GM12878 (cell line): ENCODE measurements around the gene GNAI2. TPM values are rescaled to one million over a fixed set of nuclear protein-coding genes. Genes with fewer than 3 reads are reported as not detected.

Experiments used
- ATAC-seq: fragments of 200-7000 bp; cut with Tn5 transposase; 3 replicates; pipeline ENCODE4 v1.9.1; 2020; ENCODE audit warnings: mild to moderate bottlenecking, moderate library complexity
- BruUV-seq: library from RNA; stranded (reverse); fragments of 400-500 nt; replicated peaks from 2 replicates; lab custom pipeline; 2021; lab: Mats Ljungman, UMichigan
- CTCF ChIA-PET: fragments of 300-600 bp; sonication (Branson Sonifier 250); formaldehyde crosslinking; extraction: SDS; loops from one replicate; lab custom pipeline; 2021; ENCODE audit warnings: inconsistent platforms; lab: Yijun Ruan, JAX
- POLR2A ChIA-PET: fragments of 350-600 bp; formaldehyde crosslinking; extraction: SDS; loops from one replicate; lab custom pipeline; 2021; ENCODE audit warnings: inconsistent platforms; lab: Charles Lee
- RAD21 ChIA-PET: fragments of 300-600 bp; sonication (Branson Sonifier 250); formaldehyde crosslinking; loops from one replicate; lab custom pipeline; 2023; ENCODE audit warnings: antibody characterized with exemption; ENCODE audit not compliant: unreplicated experiment; lab: Charles Lee
- SMC1A ChIA-PET: fragments of 300-600 bp; sonication (Branson Sonifier 250); formaldehyde crosslinking; loops from one replicate; lab custom pipeline; 2023; ENCODE audit not compliant: unreplicated experiment, uncharacterized antibody; lab: Charles Lee
- DNase-seq: peaks from one replicate; pipeline ENCODE4 v3.0.0-alpha.2; 2011; ENCODE audit warnings: low read depth, low spot score
- FAIRE-seq: peaks from 3 replicates; lab custom pipeline; 2011; peaks lifted over from hg19 to GRCh38; lab: Jason Lieb, UNC
- H2AFZ ChIP-seq: 2 replicates; pipeline ENCODE4 v1.6.0; 2011; ENCODE audit warnings: low read depth, low read length, control low read depth; ENCODE audit not compliant: control insufficient read depth
- H3K27ac ChIP-seq: 2 replicates; pipeline ENCODE4 v1.5.1; 2011; ENCODE audit warnings: control low read depth; ENCODE audit not compliant: control insufficient read depth, insufficient read depth
- H3K27me3 ChIP-seq, 2 experiments: replicated peaks in 1 of 2; 2 replicates each; pipeline versions ENCODE4 v1.6.0 to v1.6.1; 2011; ENCODE audit warnings: low read length in 1 of 2; ENCODE audit not compliant: control insufficient read depth in 2 of 2, insufficient read depth in 2 of 2
- H3K36me3 ChIP-seq, 2 experiments: 2 replicates each; pipeline ENCODE4 v1.5.1; 2011; ENCODE audit warnings: low read length in 1 of 2; ENCODE audit not compliant: control insufficient read depth in 2 of 2, insufficient read depth in 2 of 2
- H3K4me1 ChIP-seq: 2 replicates; pipeline ENCODE4 v1.6.1; 2011; ENCODE audit warnings: mild to moderate bottlenecking, low read length, moderate library complexity, mixed read lengths; ENCODE audit not compliant: control insufficient read depth, insufficient read depth
- H3K4me2 ChIP-seq: 2 replicates; pipeline ENCODE4 v1.6.0; 2011; ENCODE audit warnings: control low read depth; ENCODE audit not compliant: control insufficient read depth, insufficient read depth
- H3K4me3 ChIP-seq: fragments of 200-600 bp; sonication (generic); 2 replicates; pipeline ENCODE4 v1.5.1; 2016
- H3K79me2 ChIP-seq: 2 replicates; pipeline ENCODE4 v1.6.0; 2011; ENCODE audit warnings: low read length; ENCODE audit not compliant: control insufficient read depth, insufficient read depth
- H3K9ac ChIP-seq: 2 replicates; pipeline ENCODE4 v1.8.0; 2011; ENCODE audit warnings: low read length, control low read depth, mixed read lengths; ENCODE audit not compliant: control insufficient read depth, insufficient read depth
- H3K9me3 ChIP-seq: replicated peaks from 3 replicates; pipeline ENCODE4 v1.5.1; 2011; ENCODE audit warnings: mild to moderate bottlenecking, low read length; ENCODE audit not compliant: control insufficient read depth, insufficient read depth
- H4K20me1 ChIP-seq: 2 replicates; pipeline ENCODE4 v1.6.0; 2011; ENCODE audit not compliant: control insufficient read depth, insufficient read depth
- ATF7 ChIP-seq: fragments of 450-650 bp; IDR thresholded peaks from 2 replicates; pipeline ENCODE4 v1.6.1; 2016; ENCODE audit warnings: low read depth, mild to moderate bottlenecking
- BCL3 ChIP-seq: IDR thresholded peaks from 2 replicates; pipeline ENCODE4 v1.6.1; 2011; ENCODE audit warnings: borderline replicate concordance, low read depth, mild to moderate bottlenecking, moderate library complexity, low read length; ENCODE audit not compliant: insufficient read depth, poor library complexity, severe bottlenecking
- BCLAF1 ChIP-seq: fragments of 450-650 bp; IDR thresholded peaks from 2 replicates; pipeline ENCODE4 v1.6.1; 2017; ENCODE audit warnings: antibody characterized with exemption, mild to moderate bottlenecking, moderate library complexity
- BMI1 ChIP-seq: fragments of 450-650 bp; IDR thresholded peaks from 2 replicates; pipeline ENCODE4 v1.6.1; 2016; ENCODE audit warnings: mild to moderate bottlenecking, moderate library complexity, borderline replicate concordance
- BRCA1 ChIP-seq: IDR thresholded peaks from 2 replicates; pipeline ENCODE4 v1.6.1; 2011; ENCODE audit warnings: low read depth, low read length, improper control_type of control experiment
- CHD1 ChIP-seq: IDR thresholded peaks from 2 replicates; pipeline ENCODE4 v1.6.1; 2012; ENCODE audit warnings: low read depth, low read length, improper control_type of control experiment
- CHD4 ChIP-seq: fragments of 200-600 bp; sonication (generic); IDR thresholded peaks from 2 replicates; pipeline ENCODE4 v1.6.1; 2016; ENCODE audit warnings: mild to moderate bottlenecking
- CREM ChIP-seq: IDR thresholded peaks from 2 replicates; pipeline ENCODE4 v1.6.1; 2014; ENCODE audit warnings: antibody characterized with exemption, low read depth
- MTA2 ChIP-seq: fragments of 450-650 bp; IDR thresholded peaks from 2 replicates; pipeline ENCODE4 v1.6.1; 2016; ENCODE audit warnings: low read depth, mild to moderate bottlenecking, moderate library complexity
- NFIC ChIP-seq: IDR thresholded peaks from 2 replicates; pipeline ENCODE4 v1.6.1; 2012; ENCODE audit warnings: low read depth, mild to moderate bottlenecking, inconsistent platforms, low read length, moderate library complexity
- PAX5 ChIP-seq: IDR thresholded peaks from 2 replicates; pipeline ENCODE4 v1.6.1; 2011; ENCODE audit warnings: low read depth, low read length, borderline replicate concordance
- POU2F2 ChIP-seq: IDR thresholded peaks from 3 replicates; pipeline ENCODE4 v1.6.1; 2011; ENCODE audit warnings: low read depth, mild to moderate bottlenecking, low read length, borderline replicate concordance
- RFX5 ChIP-seq: IDR thresholded peaks from 2 replicates; pipeline ENCODE4 v1.6.1; 2011; ENCODE audit warnings: low read depth, low read length, improper control_type of control experiment
- SREBF2 ChIP-seq: IDR thresholded peaks from 2 replicates; pipeline ENCODE4 v1.6.1; 2012; ENCODE audit warnings: mild to moderate bottlenecking, low read length
- ZNF622 ChIP-seq: fragments of 450-650 bp; IDR thresholded peaks from 2 replicates; pipeline ENCODE4 v1.6.1; 2017; ENCODE audit warnings: mild to moderate bottlenecking, inconsistent platforms
- WGBS: methylation state at CpG from one replicate; pipeline ENCODE4 v1.1.6; 2016; ENCODE audit warnings: low lambda C conversion rate; ENCODE audit not compliant: insufficient replicate concordance, insufficient coverage; ENCODE audit errors: missing lambda C conversion rate; 5-methylcytosine and 5-hydroxymethylcytosine counted together
- in situ Hi-C: fragments of 300-500 bp; cut with MboI; formaldehyde crosslinking; loops from 9 replicates; pipeline ENCODE4 v1.14.3; 2018; ENCODE audit warnings: mixed read lengths
- intact Hi-C: fragments of 100-400 bp; cut with micrococcal nuclease; formaldehyde crosslinking; loops from one replicate; pipeline ENCODE4 v1.14.2; 2022; ENCODE audit not compliant: unreplicated experiment
- polyA plus RNA-seq, 11 experiments: library from polyadenylated mRNA; depleted of rRNA in 4 of 11; unstranded in 6 of 11; stranded (reverse) in 5 of 11; fragments of >200 nt; fragmentation: Nextera tagmentation in 4 of 11; fragmentation: Illumina TruSeq in 1 of 11; extraction: Ambion mirVana in 4 of 11; extraction: Trizol in 1 of 11; gene quantifications; 1 replicate in 1 of 11; 2 replicates in 10 of 11; pipeline versions ENCODE4 v1.2.1 to v1.2.3, GENCODE V29; 2011 to 2016; ENCODE audit warnings: inconsistent platforms in 2 of 11, missing spikeins in 2 of 11, low read depth in 1 of 11
- total RNA-seq, 4 experiments: library from RNA; depleted of rRNA in 3 of 4; stranded (reverse); fragments of >200 nt in 3 of 4; fragmentation: Illumina TruSeq in 1 of 4; extraction: Trizol in 1 of 4; gene quantifications; 2 replicates each; pipeline versions ENCODE4 v1.2.1 to v1.2.3, GENCODE V29; 2013 to 2021
- TF ChIP-seq, protein P1 (sequence below): IDR thresholded peaks from 2 replicates; pipeline ENCODE4 v1.6.1; 2012; ENCODE audit warnings: low read depth, low read length, improper control_type of control experiment
- TF ChIP-seq, protein P2 (sequence below): fragments of 450-650 bp; IDR thresholded peaks from 2 replicates; pipeline ENCODE4 v1.6.1; 2016; ENCODE audit warnings: mild to moderate bottlenecking

Gene GNAI2
- total and polyA plus RNA-seq, 10 of the 15 experiments (the other 5 are each of a cell fraction or from before 2014, with no cell fraction given): 5.0 to 346 (median 237) TPM

DNA sequence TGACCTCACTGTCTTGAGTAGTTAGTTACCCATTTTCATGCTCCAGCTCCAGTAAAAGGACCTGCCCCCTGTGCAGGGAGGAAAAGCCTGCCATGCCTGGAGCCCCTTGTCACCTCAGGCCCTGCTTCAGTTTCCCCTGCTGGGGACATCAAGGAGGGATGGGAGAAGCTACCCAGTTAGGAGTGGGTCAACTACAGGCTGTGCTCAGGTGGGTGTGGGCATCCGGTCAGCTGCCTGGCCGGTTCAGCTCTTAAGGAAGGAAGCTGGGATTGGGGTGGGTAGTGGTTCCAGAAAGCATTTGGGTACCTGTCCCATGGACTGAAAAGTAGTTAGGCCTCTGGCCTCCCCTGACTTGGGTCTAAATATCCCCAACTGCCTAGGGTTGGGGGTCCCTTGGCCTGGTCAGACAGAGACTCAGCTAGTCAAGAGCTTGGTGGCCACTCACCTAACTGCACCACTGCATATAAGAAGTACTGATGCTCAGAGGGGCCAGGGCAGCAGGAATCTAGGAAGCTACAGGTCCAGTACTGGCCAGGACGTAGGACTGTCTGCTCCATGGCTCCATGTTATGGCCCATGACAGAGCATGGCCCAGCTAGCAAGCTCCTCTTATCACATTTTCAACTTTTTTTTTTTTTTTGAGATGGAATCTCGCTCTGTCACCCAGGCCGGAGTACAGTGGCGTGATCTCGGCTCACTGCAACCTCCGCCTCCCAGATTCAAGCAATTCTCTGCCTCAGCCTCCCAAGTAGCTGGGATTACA, 43.4 kb downstream of the GNAI2 start:
- intact Hi-C loops: no loop called here

More for the DNA sequence above, 43.4 kb downstream of the GNAI2 start:
- no peak for FAIRE-seq
- Histone ChIP-seq H3K9me3 (no peaks in the 10 kb centered on the region), H3K27me3 (peaks cover 7 to 8% of the 10 kb centered on the region in 2 experiments; a peak in 3 of 4 replicates), H3K9ac (no peak overlapping the region), H3K4me3 (no peak overlapping the region), H3K79me2 (no peaks in the 10 kb centered on the region), H2AFZ (no peak overlapping the region), H3K27ac (no peak overlapping the region), H4K20me1 (no peaks in the 10 kb centered on the region), H3K4me1 (no peaks in the 10 kb centered on the region), H3K4me2 (no peak overlapping the region), H3K36me3 (no peaks in the 10 kb centered on the region)
- ChIA-PET SMC1A (interaction anchor here (1.3 kb wide), 1 partner anchor 84 kb away, joined by 5 read pairs; no protein-coding TSS in a partner anchor), RAD21 (no interaction called here), POLR2A (interaction anchor here (0.6 to 1.1 kb wide), 3 partner anchors 19 to 888 kb away, joined by 4 to 8 read pairs (median 5); no protein-coding TSS in a partner anchor), CTCF (interaction anchor here (1.5 to 2.4 kb wide), 3 partner anchors 45 to 159 kb away, joined by 3 to 7 read pairs (median 6); partner anchors contain the start of gene GNAT1)
- 62% methylated on average over 6 of the region's 8 CpGs for WGBS
- in situ Hi-C loops: no loop called here
- no peak for ATAC-seq
- no peak for TF ChIP-seq MTA2
- no peak for TF ChIP-seq CHD4
- no peak for TF ChIP-seq ZNF622
- no peak for TF ChIP-seq BRCA1
- TF ChIP-seq NFIC: no peak
- TF ChIP-seq PAX5: no peak
- TF ChIP-seq CHD1: no peak
- TF ChIP-seq ATF7: no peak
- TF ChIP-seq, protein P1, sequence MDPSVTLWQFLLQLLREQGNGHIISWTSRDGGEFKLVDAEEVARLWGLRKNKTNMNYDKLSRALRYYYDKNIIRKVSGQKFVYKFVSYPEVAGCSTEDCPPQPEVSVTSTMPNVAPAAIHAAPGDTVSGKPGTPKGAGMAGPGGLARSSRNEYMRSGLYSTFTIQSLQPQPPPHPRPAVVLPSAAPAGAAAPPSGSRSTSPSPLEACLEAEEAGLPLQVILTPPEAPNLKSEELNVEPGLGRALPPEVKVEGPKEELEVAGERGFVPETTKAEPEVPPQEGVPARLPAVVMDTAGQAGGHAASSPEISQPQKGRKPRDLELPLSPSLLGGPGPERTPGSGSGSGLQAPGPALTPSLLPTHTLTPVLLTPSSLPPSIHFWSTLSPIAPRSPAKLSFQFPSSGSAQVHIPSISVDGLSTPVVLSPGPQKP: no peak
- no peak for TF ChIP-seq POU2F2
- TF ChIP-seq BCL3: no peak
- TF ChIP-seq, protein P2, sequence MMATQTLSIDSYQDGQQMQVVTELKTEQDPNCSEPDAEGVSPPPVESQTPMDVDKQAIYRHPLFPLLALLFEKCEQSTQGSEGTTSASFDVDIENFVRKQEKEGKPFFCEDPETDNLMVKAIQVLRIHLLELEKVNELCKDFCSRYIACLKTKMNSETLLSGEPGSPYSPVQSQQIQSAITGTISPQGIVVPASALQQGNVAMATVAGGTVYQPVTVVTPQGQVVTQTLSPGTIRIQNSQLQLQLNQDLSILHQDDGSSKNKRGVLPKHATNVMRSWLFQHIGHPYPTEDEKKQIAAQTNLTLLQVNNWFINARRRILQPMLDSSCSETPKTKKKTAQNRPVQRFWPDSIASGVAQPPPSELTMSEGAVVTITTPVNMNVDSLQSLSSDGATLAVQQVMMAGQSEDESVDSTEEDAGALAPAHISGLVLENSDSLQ: no peak
- TF ChIP-seq RFX5: no peak
- no peak for TF ChIP-seq SREBF2
- TF ChIP-seq BMI1: no peak
- TF ChIP-seq CREM: no peak
- no peak for TF ChIP-seq BCLAF1
- BruUV-seq: no TSS peak
- DNase-seq: no peak
